Naive thymus-derived CD4-positive, alpha-beta T cell (primary cell): ENCODE results near the gene NUDT4. TPM values are rescaled to one million over a fixed set of nuclear protein-coding genes. Genes with fewer than 3 reads are reported as not detected.
A peak's percentile ranks its signal among the peaks of the same experiment; 100 is the strongest.
"Not testable (repeated sequence)": the region's sequence is repeated elsewhere in the genome, so short reads cannot be mapped to it uniquely, and the experiment has no call there.

ENCODE experiments used
- ATAC-seq: fragments of 150-1000 bp; cut with Tn5 transposase; 2 replicates; pipeline ENCODE4 v1.10.0; 2021; ENCODE audit warnings: mild to moderate bottlenecking, moderate library complexity
- CTCF ChIA-PET: fragments of 350-600 bp; sonication (Branson Sonifier 250); formaldehyde crosslinking; loops from one replicate; lab custom pipeline; 2021; ENCODE audit warnings: antibody characterized with exemption; lab: Charles Lee
- POLR2A ChIA-PET: fragments of 350-600 bp; sonication (Branson Sonifier 250); formaldehyde crosslinking; loops from one replicate; lab custom pipeline; 2021; ENCODE audit warnings: antibody characterized with exemption, inconsistent platforms; lab: Charles Lee
- DNase-seq, 9 donors: peaks; one replicate each; pipeline versions ENCODE4 v3.0.0 to v3.0.0-alpha.2; 2020 to 2022; ENCODE audit warnings: mixed read lengths in 1 of 9
- H3K27ac ChIP-seq: one replicate; pipeline ENCODE4 v1.7.0; 2013; ENCODE audit warnings: mild to moderate bottlenecking, low read depth, low read length, moderate library complexity
- H3K27me3 ChIP-seq, 2 donors: one replicate each; pipeline ENCODE4 v1.7.0; 2013; ENCODE audit warnings: low read length in 2 of 2, mild to moderate bottlenecking in 2 of 2, moderate library complexity in 2 of 2; ENCODE audit not compliant: control insufficient read depth in 2 of 2, insufficient read depth in 2 of 2
- H3K36me3 ChIP-seq, 3 experiments: 1 replicate in 2 of 3; 2 replicates in 1 of 3; pipeline ENCODE4 v1.7.0; 2013; ENCODE audit warnings: low read length in 3 of 3, mild to moderate bottlenecking in 3 of 3, moderate library complexity in 1 of 3; ENCODE audit not compliant: insufficient read depth in 3 of 3, control insufficient read depth in 2 of 3
- H3K4me1 ChIP-seq, 2 donors: one replicate each; pipeline ENCODE4 v1.7.0; 2013; ENCODE audit warnings: low read length in 2 of 2, mild to moderate bottlenecking in 2 of 2, moderate library complexity in 1 of 2; ENCODE audit not compliant: control insufficient read depth in 2 of 2, insufficient read depth in 2 of 2
- H3K4me3 ChIP-seq: 2 replicates; pipeline ENCODE4 v1.7.0; 2013; ENCODE audit warnings: mild to moderate bottlenecking, low read length
- H3K9me3 ChIP-seq, 3 experiments: 1 replicate in 2 of 3; 2 replicates in 1 of 3; pipeline ENCODE4 v1.7.0; 2013; ENCODE audit warnings: low read length in 3 of 3; ENCODE audit not compliant: control insufficient read depth in 2 of 3
- H3K27ac Mint-ChIP-seq, 9 donors: one replicate each; pipeline ENCODE4 v1.8.0; 2020 to 2022; ENCODE audit warnings: mixed read lengths in 9 of 9, mild to moderate bottlenecking in 8 of 9, moderate library complexity in 5 of 9, inconsistent platforms in 2 of 9
- H3K27me3 Mint-ChIP-seq, 5 donors: one replicate each; pipeline ENCODE4 v1.8.0; 2021 to 2022; ENCODE audit warnings: mixed read lengths in 5 of 5, mild to moderate bottlenecking in 1 of 5
- H3K36me3 Mint-ChIP-seq, 5 donors: one replicate each; pipeline ENCODE4 v1.8.0; 2020 to 2022; ENCODE audit warnings: mixed read lengths in 5 of 5, mild to moderate bottlenecking in 3 of 5, inconsistent platforms in 1 of 5
- H3K4me1 Mint-ChIP-seq, 7 donors: one replicate each; pipeline ENCODE4 v1.8.0; 2020 to 2022; ENCODE audit warnings: mixed read lengths in 7 of 7, mild to moderate bottlenecking in 3 of 7, inconsistent platforms in 1 of 7
- H3K4me3 Mint-ChIP-seq, 10 donors: one replicate each; pipeline ENCODE4 v1.8.0; 2020 to 2022; ENCODE audit warnings: mild to moderate bottlenecking in 10 of 10, mixed read lengths in 10 of 10, moderate library complexity in 6 of 10, inconsistent platforms in 2 of 10
- H3K9me3 Mint-ChIP-seq, 11 donors: one replicate each; pipeline ENCODE4 v1.8.0; 2020 to 2022; ENCODE audit warnings: mixed read lengths in 11 of 11, mild to moderate bottlenecking in 4 of 11, inconsistent platforms in 1 of 11, moderate library complexity in 1 of 11
- intact Hi-C, 2 donors: fragments of 100-400 bp; cut with micrococcal nuclease; formaldehyde crosslinking; loops; one replicate each; pipeline ENCODE4 v1.15.1; 2023
- polyA plus RNA-seq, 2 donors: library from polyadenylated mRNA; unstranded; fragments of 300-500 nt; fragmentation: Illumina TruSeq; gene quantifications; one replicate each; pipeline ENCODE4 v1.2.3, GENCODE V29; 2021
- total RNA-seq, 6 experiments: library from RNA in 5 of 6; stranded (reverse) in 5 of 6; gene quantifications; 1 replicate in 5 of 6; 2 replicates in 1 of 6; pipeline ENCODE4 v1.2.3 and lab custom pipeline; 2021 to 2026

NUDT4 gene
- total and polyA plus RNA-seq, 7 experiments from 2014 or later, result 37.1 to 85.1 (median 51.2) TPM

DNA sequence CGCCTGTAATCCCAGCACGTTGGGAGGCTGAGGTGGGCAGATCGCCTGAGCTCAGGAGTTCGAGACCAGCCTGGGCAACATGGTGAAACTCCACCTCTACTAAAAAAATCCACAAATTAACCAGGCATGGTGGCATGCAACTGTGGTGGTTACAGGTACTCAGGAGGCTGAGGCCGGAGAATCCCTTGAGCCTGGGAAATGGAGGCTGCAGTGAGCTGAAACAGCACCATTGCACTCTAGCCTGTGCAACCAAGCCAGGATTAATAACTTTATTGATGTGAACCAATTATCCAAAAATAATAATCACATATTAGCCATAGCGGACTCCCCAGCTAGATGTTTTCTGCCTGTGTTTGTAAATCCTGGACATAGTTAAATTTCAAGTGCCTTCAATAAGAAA is 1.8 kb upstream of the NUDT4 start:
- ATAC-seq (no peak), DNase-seq (no peak)
- Histone ChIP-seq H3K4me1 (peaks cover 4 to 19% of the 10 kb centered on the region in 2 donors), H3K36me3 (peaks cover 0 to 7% (median 0%) of the 10 kb centered on the region in 3 experiments), H3K27me3 (no peaks in the 10 kb centered on the region), H3K27ac (no peak overlapping the region), H3K9me3 (no peaks in the 10 kb centered on the region), H3K4me3 (no peak overlapping the region)
- H3K36me3 Mint-ChIP-seq, result peaks cover 0 to 4% (median 0%) of the 10 kb centered on the region in 5 donors
- ChIA-PET POLR2A (no interaction called here), CTCF (no interaction called here)
- H3K4me3 Mint-ChIP-seq, result no peak overlapping the region
- H3K27ac Mint-ChIP-seq, result peak overlapping the region in 1 of 9 donors; percentile 31
- peaks cover 20 to 35% (median 31%) of the 10 kb centered on the region in 7 donors for H3K4me1 Mint-ChIP-seq
- H3K27me3 Mint-ChIP-seq, result peaks cover 0 to 5% (median 0%) of the 10 kb centered on the region in 5 donors
- intact Hi-C loops, result loop anchor here (2.0 to 5.0 kb wide), 8 partner anchors 301 to 1626 kb away; partner anchors contain the start of genes CRADD (in 1 of the 2) and NDUFA12 (in 1 of the 2)
- no peaks in the 10 kb centered on the region for H3K9me3 Mint-ChIP-seq

DNA sequence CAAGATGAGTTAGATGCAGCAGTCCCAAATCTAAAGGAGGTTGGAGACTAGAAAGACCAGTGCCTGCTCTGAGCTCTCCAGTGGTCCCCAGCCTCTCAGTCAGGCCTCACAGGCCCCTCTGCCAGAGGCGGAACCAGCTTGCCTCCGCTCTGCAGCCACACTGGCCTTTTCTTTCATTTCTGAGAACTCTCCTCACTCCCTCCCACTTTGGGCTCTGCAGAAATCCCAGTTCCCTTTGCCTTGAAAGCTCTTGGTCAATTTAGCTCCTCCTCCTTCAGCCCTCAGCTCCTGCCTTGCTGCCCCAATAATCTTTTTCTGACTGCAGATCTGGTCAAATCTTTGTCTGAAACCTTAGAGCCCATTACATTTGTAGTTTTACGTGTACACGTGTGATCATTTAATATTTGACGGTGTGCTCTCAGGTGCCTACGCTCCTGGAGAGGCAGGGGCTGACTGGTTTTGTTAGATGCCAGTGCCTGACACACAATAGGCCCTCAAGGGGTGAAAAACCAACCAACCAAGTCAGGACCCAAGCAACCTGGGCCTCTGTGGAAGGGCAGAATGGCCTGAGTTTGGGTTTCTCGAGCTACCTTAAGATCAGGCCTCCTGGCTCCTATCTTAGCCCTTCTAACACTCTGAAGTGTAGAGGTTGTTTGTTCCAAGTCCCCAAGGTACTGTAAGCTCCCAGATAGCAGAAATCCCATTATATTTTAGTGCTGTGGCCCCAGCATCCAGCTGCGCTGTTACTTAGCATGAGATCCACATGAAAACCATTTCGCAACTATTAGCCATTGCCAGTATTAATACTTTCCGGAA is 1.1 kb upstream of the NUDT4 start:
- Mint-ChIP-seq H3K36me3 (peaks cover 0 to 5% (median 4%) of the 10 kb centered on the region in 5 donors), H3K4me1 (peaks cover 26 to 42% (median 39%) of the 10 kb centered on the region in 7 donors), H3K9me3 (no peaks in the 10 kb centered on the region), H3K27me3 (peaks cover 0 to 5% (median 0%) of the 10 kb centered on the region in 5 donors), H3K4me3 (peak overlapping the region; percentile 76 to 99 (median 84)), H3K27ac (peak overlapping the region in 7 of 9 donors; percentile 36 to 89 (median 50))
- DNase-seq, result peak in 1 of 9 donors; percentile 8
- H3K27me3 ChIP-seq, result no peaks in the 10 kb centered on the region
- H3K36me3 ChIP-seq, result peaks cover 0 to 7% (median 0%) of the 10 kb centered on the region in 3 experiments
- intact Hi-C loops, result loop anchor here (1.0 to 5.0 kb wide), 14 partner anchors 65 to 1626 kb away; partner anchors contain the start of genes CRADD (in 2 of the 2), EEA1 (in 2 of the 2), MRPL42 (in 2 of the 2) and NDUFA12 (in 1 of the 2)
- peaks cover 12 to 22% of the 10 kb centered on the region in 2 donors for H3K4me1 ChIP-seq
- ChIA-PET CTCF (interaction anchor here (0.6 kb wide), 1 partner anchor 1364 kb away, joined by 3 read pairs; no protein-coding TSS in a partner anchor), POLR2A (no interaction called here)
- H3K4me3 ChIP-seq, result no peak overlapping the region
- no peaks in the 10 kb centered on the region for H3K9me3 ChIP-seq
- ATAC-seq, result no peak
- no peak overlapping the region for H3K27ac ChIP-seq

DNA sequence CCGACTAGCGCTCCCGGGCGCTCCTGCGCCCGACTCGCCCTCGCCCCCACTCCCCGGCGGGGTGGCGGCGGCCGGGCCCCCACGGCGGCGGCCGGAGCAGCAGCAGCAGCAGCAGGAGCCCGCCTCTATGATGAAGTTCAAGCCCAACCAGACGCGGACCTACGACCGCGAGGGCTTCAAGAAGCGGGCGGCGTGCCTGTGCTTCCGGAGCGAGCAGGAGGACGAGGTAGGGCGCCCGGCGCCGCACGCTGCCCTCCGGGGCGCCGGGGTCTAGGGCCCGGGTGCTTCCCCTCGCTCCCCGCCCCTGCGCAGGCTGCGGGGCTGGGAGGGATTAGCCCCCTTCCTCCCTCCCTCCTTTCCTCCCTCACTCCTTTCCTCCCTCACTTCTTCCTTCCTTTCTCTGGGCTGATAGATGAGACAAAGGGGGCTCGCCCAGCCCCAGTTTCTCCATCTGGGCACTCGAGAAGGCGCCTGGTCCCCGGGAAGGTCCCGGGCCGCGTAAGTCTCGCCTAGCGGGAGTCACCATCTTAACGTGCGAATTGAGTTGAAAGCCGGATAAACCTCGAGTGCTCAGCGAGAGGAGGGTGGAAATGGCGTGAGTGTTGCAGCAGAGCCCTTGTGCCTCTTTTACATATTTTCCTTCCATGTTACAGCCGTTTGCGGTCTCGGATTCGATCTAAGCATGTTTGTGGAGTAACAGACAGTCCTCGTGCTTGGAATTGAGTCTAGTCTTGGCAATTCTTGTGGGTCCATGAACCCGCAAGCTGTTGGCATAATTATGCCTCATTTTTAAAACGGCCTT is 672 bp downstream of the NUDT4 start:
- peak; percentile 60 for ATAC-seq
- H3K9me3 ChIP-seq, H3K36me3 ChIP-seq, H3K36me3 Mint-ChIP-seq, CTCF ChIA-PET, H3K27me3 Mint-ChIP-seq, H3K9me3 Mint-ChIP-seq, H3K27me3 ChIP-seq: not testable (repeated sequence)
- Histone ChIP-seq H3K4me1 (peaks cover 19 to 22% of the 10 kb centered on the region in 2 donors), H3K27ac (peak overlapping the region; percentile 94), H3K4me3 (peak overlapping the region; percentile 76)
- peaks cover 33 to 60% (median 50%) of the 10 kb centered on the region in 7 donors for H3K4me1 Mint-ChIP-seq
- intact Hi-C loops, result loop anchor here (1.0 to 5.0 kb wide), 13 partner anchors 18 to 1624 kb away; partner anchors contain the start of genes CRADD (in 1 of the 2) and NDUFA12 (in 1 of the 2)
- POLR2A ChIA-PET, result interaction anchor here (0.6 to 1.1 kb wide), 3 partner anchors 133 to 399 kb away, joined by 3 to 4 read pairs (median 3); no protein-coding TSS in a partner anchor
- H3K4me3 Mint-ChIP-seq, result peak overlapping the region; percentile 98 to 100 (median 99)
- peak; percentile 47 to 73 (median 69) for DNase-seq
- H3K27ac Mint-ChIP-seq, result peak overlapping the region; percentile 94 to 100 (median 99)

DNA sequence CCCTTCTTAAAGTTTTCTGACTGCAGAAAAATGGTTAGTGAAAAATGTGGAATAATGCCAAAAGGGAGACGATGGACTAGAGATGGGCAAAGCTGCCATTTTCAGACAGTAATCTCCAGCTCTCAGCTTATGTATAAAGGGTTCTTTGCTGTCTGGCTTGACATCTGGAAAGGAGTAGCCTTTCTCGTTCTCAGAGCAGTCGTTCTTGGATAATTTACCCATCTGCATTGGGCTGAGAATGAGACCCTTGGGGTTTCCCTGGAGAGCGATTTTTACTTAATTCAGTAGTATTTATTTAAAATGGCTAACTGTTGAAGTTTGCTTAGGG is 1.2 kb downstream of the NUDT4 start:
- ATAC-seq (no peak), DNase-seq (no peak)
- H3K4me3 ChIP-seq, result peak overlapping the region; percentile 76
- H3K9me3 ChIP-seq, result no peaks in the 10 kb centered on the region
- H3K36me3 ChIP-seq, result peaks cover 0 to 7% (median 0%) of the 10 kb centered on the region in 3 experiments
- Mint-ChIP-seq H3K27me3 (no peaks in the 10 kb centered on the region), H3K4me1 (peaks cover 36 to 62% (median 53%) of the 10 kb centered on the region in 7 donors), H3K36me3 (peaks cover 0 to 8% (median 4%) of the 10 kb centered on the region in 5 donors), H3K4me3 (peak overlapping the region; percentile 98 to 100 (median 99)), H3K27ac (peak overlapping the region; percentile 94 to 100 (median 99)), H3K9me3 (no peaks in the 10 kb centered on the region)
- H3K4me1 ChIP-seq, result peaks cover 19 to 22% of the 10 kb centered on the region in 2 donors
- CTCF ChIA-PET, result no interaction called here
- intact Hi-C loops, result loop anchor here (1.0 to 5.0 kb wide), 14 partner anchors 17 to 1623 kb away; partner anchors contain the start of genes CRADD (in 1 of the 2) and NDUFA12 (in 1 of the 2)
- POLR2A ChIA-PET, result interaction anchor here (0.6 to 1.2 kb wide), 6 partner anchors 10 to 399 kb away, joined by 3 to 5 read pairs (median 4); no protein-coding TSS in a partner anchor
- peak overlapping the region; percentile 94 for H3K27ac ChIP-seq
- no peaks in the 10 kb centered on the region for H3K27me3 ChIP-seq

DNA sequence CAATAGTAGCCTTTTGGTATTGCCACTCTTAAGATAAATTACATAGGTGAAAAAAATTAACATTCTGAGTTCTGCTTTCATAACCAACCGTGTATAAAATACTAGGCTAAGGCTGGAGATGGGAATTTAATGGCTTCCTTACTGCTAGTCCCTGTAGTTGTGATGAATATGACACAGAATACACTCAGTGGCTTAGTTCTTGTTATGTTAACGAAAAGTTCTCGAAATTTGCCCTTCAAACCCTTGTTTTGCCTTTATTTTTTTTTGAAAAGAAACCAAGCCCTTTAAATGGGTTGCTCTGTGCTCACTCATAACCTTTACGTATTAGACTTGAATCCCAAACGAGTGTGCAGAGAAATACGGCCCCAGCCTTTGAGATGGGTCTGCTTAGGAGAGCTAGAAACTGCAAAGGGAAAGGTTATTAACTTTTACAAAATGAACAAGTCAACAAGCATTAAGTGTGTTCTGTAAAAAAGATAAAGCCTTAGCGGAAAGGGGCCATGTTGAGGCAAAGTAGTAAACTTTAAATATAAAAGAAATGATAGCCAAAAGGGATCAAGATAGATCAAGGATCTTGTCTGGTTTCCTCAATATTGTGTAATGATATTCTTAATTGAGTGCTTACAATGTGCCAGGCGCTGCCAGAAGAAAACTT is 1.7 kb downstream of the NUDT4 start:
- H3K4me1 ChIP-seq, result peaks cover 19 to 22% of the 10 kb centered on the region in 2 donors
- ATAC-seq (no peak), DNase-seq (peak in 2 of 9 donors; percentile 18 to 20)
- H3K4me3 Mint-ChIP-seq, result peak overlapping the region; percentile 98 to 100 (median 99)
- H3K36me3 Mint-ChIP-seq, result peaks cover 0 to 8% (median 4%) of the 10 kb centered on the region in 5 donors
- H3K9me3 ChIP-seq, result no peaks in the 10 kb centered on the region
- peak overlapping the region; percentile 94 for H3K27ac ChIP-seq
- peaks cover 39 to 65% (median 57%) of the 10 kb centered on the region in 7 donors for H3K4me1 Mint-ChIP-seq
- ChIA-PET CTCF (interaction anchor here (1.8 kb wide), 1 partner anchor 134 kb away, joined by 4 read pairs; no protein-coding TSS in a partner anchor), POLR2A (interaction anchor here (0.6 to 1.2 kb wide), 6 partner anchors 10 to 400 kb away, joined by 3 to 5 read pairs (median 4); no protein-coding TSS in a partner anchor)
- H3K4me3 ChIP-seq, result peak overlapping the region; percentile 76
- H3K9me3 Mint-ChIP-seq, result no peaks in the 10 kb centered on the region
- peaks cover 0 to 7% (median 0%) of the 10 kb centered on the region in 3 experiments for H3K36me3 ChIP-seq
- no peaks in the 10 kb centered on the region for H3K27me3 ChIP-seq
- H3K27me3 Mint-ChIP-seq, result no peaks in the 10 kb centered on the region
- intact Hi-C loops, result loop anchor here (1.0 to 5.0 kb wide), 11 partner anchors 17 to 1623 kb away; partner anchors contain the start of genes CRADD (in 1 of the 2) and NDUFA12 (in 1 of the 2)
- H3K27ac Mint-ChIP-seq, result peak overlapping the region; percentile 94 to 100 (median 99)
